GM18909 (cell line): ENCODE results near the gene CCDC24.

Experiments
- ATAC-seq: cut with Tn5 transposase; IDR thresholded peaks from one replicate; pipeline ENCODE4 v1.9.1; 2021; ENCODE audit warnings: mild to moderate bottlenecking; ENCODE audit not compliant: unreplicated experiment, poor library complexity

CCDC24 gene

DNA sequence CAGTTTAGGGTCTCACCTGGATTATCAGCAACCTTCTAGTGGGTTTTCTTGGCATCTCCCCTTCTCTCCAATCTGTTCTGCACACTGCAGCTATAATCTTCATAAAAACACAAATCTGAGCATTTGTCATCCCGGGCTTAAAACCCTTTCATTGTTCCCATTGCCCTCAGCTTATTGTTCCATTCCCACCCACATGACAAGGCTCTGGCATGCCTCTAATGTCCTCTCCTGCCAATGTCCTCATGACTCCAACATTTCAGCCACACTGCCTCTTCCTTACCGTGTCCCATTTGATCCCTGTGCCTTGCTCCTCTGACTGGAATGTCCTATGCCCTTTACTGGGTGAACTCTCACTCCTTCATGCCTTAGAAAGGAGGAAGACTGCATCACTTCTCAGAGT lies 29.1 kb upstream of the CCDC24 start:
- no peak for ATAC-seq

DNA sequence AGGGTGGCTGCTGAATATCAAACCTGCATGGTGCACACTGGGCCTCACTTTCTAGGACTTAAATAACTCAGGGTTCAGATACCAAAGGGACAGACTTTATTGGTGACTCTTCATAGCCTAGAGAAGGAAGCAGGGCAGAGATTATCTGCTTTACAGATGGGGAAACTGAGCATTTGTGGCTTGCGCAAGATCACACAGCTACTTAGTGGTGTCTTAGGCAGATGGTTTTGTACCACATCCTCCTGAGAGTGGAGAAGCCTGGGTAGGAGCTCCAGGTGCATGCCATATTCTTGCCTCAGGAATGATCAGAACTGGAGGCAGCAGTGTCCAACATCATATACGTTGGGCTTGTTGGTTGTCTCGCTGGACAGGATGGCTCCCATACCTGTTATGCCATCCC lies 28.4 kb upstream of the CCDC24 start:
- ATAC-seq, result no peak

DNA sequence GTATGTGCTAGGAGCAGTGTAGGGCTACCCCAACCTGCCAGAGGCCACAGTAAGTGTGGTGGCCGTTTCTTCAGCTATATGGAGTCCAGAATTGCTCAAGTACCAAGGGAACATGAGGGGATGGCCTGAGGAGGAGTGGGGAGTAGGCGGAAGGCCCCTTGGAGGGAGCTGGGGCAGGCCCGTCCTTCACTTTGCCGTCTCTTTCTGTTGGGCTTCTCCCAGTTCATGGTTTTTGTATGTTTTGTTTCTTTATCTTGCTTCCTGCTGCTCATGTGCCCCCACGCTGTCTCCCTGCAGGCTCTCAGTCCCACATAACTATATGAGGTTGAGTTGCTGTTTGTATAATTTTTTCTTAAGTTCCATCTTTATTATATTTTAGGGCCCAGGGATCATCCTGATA lies 27.5 kb upstream of the CCDC24 start:
- ATAC-seq, result no peak

DNA sequence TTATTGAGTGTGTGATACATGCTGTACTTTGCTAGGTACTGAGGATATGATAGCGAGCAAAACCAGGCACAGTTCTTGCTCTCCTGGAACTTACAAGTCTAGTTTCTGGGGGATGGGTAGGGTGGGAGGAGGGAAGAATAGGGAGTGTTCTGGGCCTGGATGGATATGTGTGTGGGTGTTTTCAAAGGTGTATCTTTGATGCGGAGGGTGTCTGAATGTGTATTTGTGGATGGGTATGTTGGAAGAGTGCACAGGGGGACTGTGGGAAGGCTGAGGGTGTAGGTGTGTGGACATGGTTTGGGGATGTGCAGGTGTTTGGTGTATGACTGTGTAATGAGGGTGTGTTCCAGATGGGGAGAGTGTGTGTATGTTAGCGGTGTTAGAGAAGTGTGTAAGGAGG lies 26.1 kb upstream of the CCDC24 start:
- ATAC-seq, result no peak

DNA sequence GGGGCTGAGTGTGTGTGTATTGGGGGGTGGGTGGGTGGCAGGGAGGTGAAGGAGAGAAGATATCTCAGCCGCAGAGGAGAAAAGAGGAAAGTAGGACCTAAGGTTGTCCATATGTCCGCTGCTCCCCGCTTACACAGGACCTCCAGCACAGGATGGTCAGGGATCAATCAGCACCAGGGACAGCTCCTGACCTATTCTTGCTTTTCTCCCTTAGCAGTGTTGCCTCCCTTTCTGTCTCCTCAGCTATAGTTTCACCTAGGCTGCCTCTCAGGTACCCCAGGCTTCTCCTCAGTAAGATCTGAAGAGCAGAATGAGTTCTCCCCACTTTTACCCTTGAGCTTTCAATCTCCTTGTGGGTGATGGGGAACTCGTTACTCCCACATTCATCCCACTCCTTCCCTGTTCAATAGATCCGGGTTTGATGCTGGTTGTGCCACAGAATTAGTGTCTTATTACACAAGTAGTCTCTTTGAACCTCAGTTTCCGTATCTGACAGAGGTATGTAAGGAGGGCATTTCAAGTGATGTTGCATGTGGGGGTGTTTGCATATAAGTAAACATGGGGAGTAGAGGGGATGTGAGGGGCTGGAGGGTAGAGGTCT lies 23.0 kb upstream of the CCDC24 start:
- no peak for ATAC-seq

DNA sequence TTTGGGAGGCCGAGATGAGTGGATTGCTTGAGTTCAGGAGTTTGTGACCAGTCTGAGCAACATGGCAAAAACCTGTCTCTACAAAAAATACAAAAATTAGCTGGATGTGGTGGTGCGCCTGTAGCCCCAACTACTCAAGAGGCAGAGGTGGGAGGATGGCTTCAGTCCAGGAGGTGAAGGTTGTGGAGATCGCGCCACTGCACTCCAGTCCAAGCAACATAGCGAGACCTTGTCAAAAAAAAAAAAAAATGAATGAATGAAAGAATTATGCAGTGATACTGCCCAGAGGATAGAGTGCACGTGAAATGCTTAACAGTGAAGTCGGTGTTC lies 22.0 kb upstream of the CCDC24 start:
- ATAC-seq, result no peak

DNA sequence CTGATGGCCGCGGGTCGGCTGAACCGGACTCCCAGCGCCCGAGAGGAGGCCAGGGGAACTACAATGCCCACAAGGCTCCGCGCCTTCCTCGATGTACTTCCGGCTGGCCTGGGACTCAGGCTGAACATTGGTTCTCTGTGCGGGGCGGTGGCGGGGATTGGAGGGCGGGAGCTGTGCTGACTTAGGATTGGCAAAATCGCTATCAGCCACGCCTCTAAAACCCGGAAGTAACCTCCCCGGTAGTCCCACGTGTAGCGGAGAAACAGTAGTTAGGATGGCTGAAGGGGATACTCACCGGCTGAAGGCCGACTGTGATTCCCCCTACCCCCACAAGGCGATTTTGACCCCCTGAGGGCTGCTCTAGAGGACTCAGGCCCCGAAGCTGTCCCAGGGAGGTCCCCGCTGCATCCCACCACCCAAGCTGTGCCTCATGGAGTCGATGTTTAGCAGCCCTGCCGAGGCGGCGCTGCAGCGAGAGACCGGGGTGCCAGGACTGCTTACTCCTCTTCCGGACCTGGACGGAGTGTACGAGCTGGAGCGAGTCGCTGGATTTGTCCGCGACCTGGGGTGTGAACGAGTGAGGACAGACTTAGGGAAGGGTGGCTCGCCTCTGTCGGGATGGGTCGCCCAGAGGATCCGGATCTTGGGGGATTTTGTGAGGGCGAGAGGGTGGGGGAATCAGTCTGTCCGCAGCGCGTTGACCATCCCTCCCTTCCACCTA lies 21.5 kb upstream of the CCDC24 start, which contains the start of gene DPH2:
TSS of gene DPH2 (plus strand) at position 265 of the 721 bp plus-strand sequence. CDS start at position 431, 166 bp downstream.
- ATAC-seq, result peak; percentile 82

DNA sequence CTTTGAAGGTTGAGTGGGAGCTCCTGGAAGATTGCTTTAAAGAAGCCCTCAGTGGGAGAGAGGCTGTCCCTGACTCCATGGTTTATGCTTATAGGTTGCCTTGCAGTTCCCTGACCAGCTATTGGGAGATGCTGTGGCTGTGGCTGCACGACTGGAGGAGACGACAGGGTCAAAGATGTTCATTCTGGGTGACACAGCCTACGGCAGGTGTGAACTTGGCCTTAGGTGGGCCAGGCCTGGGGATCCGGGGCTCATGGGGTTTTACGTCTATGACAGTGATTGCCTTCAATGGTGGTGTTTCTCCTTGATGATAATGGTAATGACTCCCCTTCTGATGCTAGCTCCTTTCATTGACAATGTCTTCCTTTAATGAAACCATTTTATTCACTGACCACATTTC lies 20.9 kb upstream of the CCDC24 start:
- no peak for ATAC-seq

DNA sequence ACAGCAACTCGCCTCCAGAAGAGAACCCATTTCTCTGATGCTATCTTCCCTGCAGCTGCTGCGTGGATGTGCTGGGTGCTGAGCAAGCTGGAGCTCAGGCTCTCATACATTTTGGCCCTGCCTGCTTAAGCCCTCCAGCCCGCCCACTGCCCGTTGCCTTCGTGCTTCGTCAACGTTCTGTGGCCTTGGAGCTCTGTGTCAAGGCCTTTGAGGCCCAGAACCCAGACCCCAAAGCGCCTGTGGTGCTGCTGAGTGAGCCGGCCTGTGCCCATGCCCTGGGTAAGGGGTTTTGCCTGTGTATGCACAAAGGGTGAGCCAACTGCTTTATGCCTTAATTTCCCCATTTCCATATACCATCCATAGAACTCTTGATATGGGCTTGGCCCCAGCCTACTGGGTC lies 20.5 kb upstream of the CCDC24 start:
- ATAC-seq, result no peak

DNA sequence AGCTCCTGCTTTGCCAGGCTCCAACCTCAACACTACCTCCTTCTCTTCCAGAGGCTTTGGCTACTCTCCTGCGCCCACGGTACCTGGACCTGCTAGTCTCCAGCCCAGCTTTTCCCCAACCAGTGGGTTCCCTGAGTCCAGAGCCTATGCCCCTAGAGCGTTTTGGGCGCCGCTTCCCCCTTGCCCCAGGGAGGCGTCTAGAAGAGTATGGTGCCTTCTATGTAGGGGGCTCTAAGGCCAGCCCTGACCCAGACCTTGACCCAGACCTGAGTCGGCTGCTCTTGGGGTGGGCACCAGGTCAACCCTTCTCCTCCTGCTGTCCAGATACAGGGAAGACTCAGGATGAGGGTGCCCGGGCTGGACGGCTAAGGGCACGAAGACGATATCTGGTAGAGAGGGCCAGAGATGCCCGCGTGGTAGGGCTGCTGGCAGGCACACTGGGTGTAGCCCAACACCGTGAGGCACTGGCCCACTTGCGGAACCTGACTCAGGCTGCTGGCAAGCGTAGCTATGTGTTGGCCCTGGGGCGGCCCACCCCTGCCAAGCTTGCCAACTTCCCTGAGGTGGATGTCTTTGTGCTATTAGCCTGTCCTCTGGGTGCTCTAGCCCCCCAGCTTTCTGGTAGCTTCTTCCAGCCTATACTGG lies 19.9 kb upstream of the CCDC24 start:
- no peak for ATAC-seq

DNA sequence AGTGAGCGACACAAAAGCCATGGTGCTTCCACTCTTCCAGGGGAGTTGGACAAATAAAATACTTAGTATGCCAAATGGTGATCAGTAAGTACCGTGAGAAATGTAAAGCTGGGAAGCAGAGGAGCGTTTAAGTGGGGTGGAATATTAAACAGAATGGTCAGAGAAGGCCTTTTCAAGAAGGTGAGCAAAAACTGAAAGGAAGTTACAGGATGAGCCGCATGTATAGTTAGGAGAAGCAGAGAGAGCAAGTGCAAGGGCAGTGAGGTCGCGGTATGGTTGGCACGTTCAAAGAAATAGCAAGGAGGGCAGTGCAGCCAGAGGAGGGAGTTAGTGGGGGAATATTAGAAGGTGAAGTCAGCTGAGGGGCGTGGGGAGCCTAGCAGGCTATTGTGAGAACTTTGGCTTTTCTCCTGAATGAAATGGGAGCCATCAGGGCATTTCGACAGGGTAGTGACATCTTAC lies 17.4 kb upstream of the CCDC24 start:
- ATAC-seq, result peak; percentile 1

DNA sequence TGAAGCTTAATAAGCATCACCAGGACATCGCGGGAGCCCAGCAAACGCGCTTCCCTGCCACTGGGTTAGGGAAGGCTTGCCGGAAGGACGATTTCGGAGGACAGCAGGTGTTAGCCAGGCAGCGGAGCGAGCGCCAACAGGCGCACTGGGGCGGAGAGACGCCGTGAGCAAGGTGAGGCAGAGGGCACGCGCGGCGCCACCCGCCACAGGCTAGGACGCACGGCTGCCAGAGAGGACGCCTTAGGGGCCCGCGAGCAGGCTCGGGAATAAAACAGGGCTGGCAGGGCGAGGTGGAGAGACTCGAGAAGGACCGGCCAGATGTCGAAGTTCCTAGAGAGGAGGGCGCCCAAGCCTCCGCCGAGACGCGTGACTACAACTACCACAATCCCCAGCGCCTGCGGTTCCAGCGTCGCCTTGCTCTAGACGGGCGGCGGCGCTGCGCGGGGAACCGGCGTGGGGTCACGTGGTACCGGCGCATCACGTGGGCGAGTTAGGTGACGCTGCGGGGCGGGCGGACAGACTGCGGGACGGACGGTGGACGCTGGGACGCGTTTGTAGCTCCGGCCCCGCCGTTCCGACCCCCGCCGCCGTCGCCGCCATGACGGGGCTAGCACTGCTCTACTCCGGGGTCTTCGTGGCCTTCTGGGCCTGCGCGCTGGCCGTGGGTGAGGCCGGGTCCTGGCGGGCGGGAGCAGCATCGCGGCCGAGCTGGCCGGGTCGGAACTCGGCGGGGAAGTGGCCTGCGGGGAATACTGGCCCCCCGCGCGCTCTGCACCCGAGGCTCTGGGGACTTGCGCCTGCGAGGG lies 16.8 kb upstream of the CCDC24 start, which contains the start of gene ATP6V0B:
TSS of gene ATP6V0B (plus strand) at position 518 of the 806 bp plus-strand sequence. CDS start at position 599, 81 bp downstream.
- peak; percentile 64 for ATAC-seq

DNA sequence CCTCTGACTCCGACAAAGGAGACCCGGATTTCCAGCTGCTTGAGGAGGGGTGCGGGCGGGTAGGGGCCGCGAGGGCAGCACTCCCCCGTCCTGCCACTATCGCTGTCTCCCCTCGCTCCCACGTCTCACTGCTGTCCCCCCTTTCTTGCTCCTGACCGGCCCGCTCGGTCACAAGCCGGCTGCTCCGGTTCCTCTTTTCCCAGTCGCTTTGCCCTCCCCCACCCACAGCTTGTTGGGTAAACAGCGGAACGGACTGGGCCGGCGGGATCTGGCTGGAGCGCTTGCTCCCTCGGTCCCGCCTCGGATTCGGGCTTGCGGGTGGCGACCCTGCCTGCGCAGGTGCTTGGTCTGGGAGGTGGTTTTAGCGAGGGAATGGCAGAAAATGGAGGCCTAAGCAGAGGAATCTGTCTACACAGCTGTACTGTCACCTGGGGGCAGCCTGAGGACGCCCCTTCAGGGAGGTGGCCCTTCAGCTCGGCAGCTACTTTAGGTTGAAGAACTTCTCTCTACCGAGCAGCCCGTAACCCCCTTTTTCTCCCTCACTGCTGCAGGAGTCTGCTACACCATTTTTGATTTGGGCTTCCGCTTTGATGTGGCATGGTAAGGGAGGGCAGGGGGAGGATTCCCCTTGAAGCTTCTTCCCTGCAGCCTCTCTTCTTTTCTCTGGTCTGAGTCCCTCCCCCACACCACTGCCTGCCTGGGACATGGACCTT lies 16.0 kb upstream of the CCDC24 start:
- ATAC-seq, result no peak

DNA sequence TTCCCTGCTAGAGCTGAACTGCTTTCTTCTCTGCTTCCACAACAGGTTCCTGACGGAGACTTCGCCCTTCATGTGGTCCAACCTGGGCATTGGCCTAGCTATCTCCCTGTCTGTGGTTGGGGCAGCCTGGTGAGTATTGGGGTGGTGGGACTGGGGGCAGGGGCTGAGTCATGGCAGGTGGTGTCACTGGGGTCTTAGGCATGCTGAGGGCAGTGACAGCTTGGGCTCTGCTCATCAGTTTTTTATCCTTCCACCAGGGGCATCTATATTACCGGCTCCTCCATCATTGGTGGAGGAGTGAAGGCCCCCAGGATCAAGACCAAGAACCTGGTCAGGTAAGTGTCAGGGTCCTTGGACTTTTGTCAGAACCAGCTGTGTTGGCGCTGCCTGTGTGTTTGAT lies 15.4 kb upstream of the CCDC24 start:
- ATAC-seq, result no peak

DNA sequence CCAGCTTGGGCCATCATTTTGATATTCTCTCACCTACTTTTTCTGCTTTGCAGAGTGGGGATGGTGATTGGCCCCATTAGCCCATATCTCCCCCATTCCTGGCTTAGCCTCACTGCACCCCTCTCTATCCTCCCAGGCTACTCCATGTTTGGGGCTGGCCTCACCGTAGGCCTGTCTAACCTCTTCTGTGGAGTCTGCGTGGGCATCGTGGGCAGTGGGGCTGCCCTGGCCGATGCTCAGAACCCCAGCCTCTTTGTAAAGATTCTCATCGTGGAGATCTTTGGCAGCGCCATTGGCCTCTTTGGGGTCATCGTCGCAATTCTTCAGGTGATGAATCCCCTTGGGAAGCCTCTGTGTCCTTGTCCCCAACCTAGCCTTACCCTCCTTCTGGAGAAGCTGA lies 14.5 kb upstream of the CCDC24 start:
- no peak for ATAC-seq

DNA sequence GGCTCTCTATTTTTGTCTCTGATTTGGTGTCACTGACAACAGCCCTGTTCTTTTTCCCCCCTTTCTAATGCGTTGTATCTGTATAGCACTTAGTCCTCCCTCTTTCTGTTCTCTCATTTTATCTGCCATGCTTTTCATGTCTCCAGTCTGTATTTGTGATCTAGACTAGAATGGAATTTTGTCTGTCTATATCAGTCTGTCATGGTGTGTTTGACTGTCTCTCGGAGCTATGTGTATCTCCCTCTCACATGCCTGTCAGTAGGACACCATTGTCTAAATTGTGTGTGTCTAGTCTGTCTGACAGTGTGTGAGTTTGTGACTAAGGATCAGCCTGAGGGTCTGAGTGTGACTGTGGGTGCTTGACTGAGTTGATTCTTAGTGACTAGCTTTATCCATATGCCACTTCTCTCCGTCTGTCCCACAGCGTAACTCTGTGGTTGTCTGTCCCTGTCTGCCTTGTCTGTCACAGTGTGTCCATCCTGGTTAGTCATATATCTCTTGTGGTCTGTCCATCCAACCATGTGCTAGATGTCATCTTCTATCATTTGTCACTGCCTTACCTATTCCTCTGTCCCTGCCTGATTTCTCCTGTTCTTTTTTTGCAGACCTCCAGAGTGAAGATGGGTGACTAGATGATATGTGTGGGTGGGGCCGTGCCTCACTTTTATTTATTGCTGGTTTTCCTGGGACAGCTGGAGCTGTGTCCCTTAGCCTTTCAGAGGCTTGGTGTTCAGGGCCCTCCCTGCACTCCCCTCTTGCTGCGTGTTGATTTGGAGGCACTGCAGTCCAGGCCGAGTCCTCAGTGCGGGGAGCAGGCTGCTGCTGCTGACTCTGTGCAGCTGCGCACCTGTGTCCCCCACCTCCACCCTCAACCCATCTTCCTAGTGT lies 13.8 kb upstream of the CCDC24 start:
- no peak for ATAC-seq

DNA sequence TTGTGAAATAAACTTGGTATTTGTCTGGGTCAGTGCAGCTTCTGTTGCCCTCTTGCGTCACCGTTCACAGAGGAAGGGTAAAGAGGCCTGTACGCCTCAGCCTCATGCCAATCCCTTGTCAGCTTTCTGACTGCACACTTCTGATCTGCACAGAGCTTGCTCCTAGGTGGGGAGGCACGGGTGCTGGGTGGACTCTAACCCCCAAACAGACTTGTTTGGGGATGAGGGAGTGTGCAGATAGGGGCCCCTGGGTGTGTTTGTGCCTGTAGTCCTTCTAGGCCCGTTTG lies 13.2 kb upstream of the CCDC24 start:
- ATAC-seq, result no peak

DNA sequence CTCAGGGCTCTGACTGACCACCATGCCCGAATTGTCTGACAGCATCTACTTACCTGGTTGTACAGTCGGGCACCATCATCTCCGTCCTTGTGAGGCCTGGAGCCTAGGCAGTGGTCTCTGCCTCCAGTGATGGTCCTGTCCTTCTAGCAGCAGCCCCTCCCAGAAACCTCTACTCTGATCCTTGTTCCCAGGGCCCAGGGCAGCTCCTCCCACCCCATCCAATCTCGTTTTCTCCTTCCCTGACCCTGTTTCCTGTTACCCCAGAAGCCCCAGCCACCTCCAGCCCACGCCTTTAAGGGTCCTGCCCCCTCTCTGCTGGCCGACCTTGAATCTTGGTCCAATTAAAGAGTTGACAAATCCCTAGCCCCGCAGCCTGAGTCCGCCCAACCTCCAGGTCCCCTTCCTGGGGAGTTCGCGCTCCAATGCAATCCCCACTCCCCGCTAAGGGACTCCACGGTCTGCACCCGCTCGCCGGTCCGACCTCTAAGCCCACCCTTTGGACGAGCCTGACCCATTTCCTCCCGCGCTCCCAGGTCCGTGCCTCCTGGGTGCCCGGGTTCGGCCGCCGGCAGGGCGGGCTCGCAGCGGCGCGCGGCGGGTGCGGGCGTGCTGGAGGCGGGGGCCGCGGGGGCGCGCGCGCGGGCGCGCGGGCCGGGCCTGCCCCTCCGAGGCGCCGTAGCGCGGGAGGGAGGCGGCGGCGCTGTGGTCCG lies 12.7 kb upstream of the CCDC24 start, which contains the start of gene B4GALT2:
TSS of gene B4GALT2 (plus strand) at position 660 of the 710 bp plus-strand sequence. CDS start 1,951 bp downstream, outside the sequence.
- ATAC-seq, result no peak

DNA sequence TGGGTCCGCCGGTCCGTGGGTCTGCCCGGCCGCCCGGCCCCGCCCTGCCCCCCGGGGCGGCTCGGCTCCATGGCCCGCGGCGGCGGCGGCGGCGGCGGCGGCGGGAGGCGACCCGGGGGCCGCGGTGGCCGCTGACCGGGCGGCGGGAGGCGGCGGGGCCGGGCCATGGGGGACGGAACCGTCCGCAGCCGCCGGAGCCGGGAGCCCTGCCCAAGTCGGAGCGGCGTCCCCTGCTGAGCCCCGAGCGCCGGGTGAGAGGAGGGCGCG lies 12.2 kb upstream of the CCDC24 start:
- no peak for ATAC-seq
